GM18861 (cell line): ENCODE results near the gene CHD9.
"Not testable (repeated sequence)": the region's sequence is repeated elsewhere in the genome, so short reads cannot be mapped to it uniquely, and the experiment has no call there.

Source experiments
- ATAC-seq: cut with Tn5 transposase; IDR thresholded peaks from one replicate; pipeline ENCODE4 v1.9.1; 2021; ENCODE audit not compliant: unreplicated experiment

The CHD9 gene

GRCh38 chr16:53048139-53048915 lies 6.5 kb upstream of the CHD9 start:
- ATAC-seq, result no peak

GRCh38 chr16:53051255-53051654 lies 3.5 kb upstream of the CHD9 start:
- ATAC-seq, result not testable (repeated sequence)

- ATAC-seq, result peak; percentile 32
Observed at GRCh38 chr16:53052519-53053501, 2.0 kb upstream of the CHD9 start, which contains the start of gene CHD9NB. Gene CHD9NB, minus strand, starts transcription at chr16:53052897. Its CDS starts 8,739 bp downstream, at chr16:53044158.

- peak; percentile 23 for ATAC-seq
Observed at GRCh38 chr16:53053967-53054669, 673 bp upstream of the CHD9 start.

- ATAC-seq, result no peak
Observed at GRCh38 chr16:53055541-53056391, 975 bp downstream of the CHD9 start.

- ATAC-seq, result no peak
Observed at GRCh38 chr16:53056392-53056881, 1.6 kb downstream of the CHD9 start.

GRCh38 chr16:53057658-53058057 lies 2.9 kb downstream of the CHD9 start:
- ATAC-seq, result no peak

- no peak for ATAC-seq
Observed at GRCh38 chr16:53058441-53058840, 3.6 kb downstream of the CHD9 start.

GRCh38 chr16:53058882-53059281 lies 4.1 kb downstream of the CHD9 start:
- ATAC-seq, result no peak

- ATAC-seq, result no peak
Observed at GRCh38 chr16:53059672-53060071, 4.9 kb downstream of the CHD9 start.

GRCh38 chr16:53061256-53061655 lies 6.5 kb downstream of the CHD9 start:
- no peak for ATAC-seq

GRCh38 chr16:53061701-53062159 lies 6.9 kb downstream of the CHD9 start:
- peak; percentile 71 for ATAC-seq

- no peak for ATAC-seq
Observed at GRCh38 chr16:53064081-53064578, 9.3 kb downstream of the CHD9 start.

- ATAC-seq, result no peak
Observed at GRCh38 chr16:53065461-53066061, 10.8 kb downstream of the CHD9 start.

GRCh38 chr16:53067675-53068074 lies 12.9 kb downstream of the CHD9 start:
- ATAC-seq, result no peak

- peak; percentile 43 for ATAC-seq
Observed at GRCh38 chr16:53068423-53068833, 13.6 kb downstream of the CHD9 start.

- ATAC-seq, result no peak
Observed at GRCh38 chr16:53069772-53070171, 15.0 kb downstream of the CHD9 start.

GRCh38 chr16:53071748-53072301 lies 17.0 kb downstream of the CHD9 start:
- peak; percentile 38 for ATAC-seq

- ATAC-seq, result no peak
Observed at GRCh38 chr16:53073022-53073421, 18.2 kb downstream of the CHD9 start.
